Measurements from ENCODE around the gene RPTOR. TPM values are rescaled to one million over a fixed set of nuclear protein-coding genes. Genes with fewer than 3 reads are reported as not detected.
A peak's percentile ranks its signal among the peaks of the same experiment; 100 is the strongest.

The RPTOR gene
- total RNA-seq, 1 donor from 2014 or later = 35.7 TPM

DNA sequence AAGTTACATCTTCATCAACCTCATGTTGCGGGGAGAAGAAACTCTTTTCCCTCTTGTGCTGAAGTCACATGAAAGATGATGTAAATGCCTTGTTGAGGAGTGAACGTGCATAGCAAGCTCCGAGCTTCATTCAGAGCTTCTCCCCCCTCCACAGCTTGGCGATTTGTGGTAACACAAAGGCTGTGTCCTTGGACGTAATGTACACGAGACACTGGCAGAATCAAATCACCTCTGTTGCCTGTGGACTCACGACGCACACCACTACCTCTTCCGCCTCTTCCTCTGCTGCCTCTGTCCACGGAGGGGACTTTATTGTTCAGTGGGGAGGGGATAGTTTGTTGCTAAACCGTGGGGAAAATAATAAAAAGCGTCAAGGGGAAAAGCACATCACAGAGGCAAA, 392.1 kb downstream of the RPTOR start:
- ATAC-seq (no peak), DNase-seq (ENCODE audit: low spot score) (peak; percentile 9)
- intact Hi-C loops (cut with DNase I) = no loop called here

- intact Hi-C loops (cut with DNase I) = no loop called here
- DNase-seq (ENCODE audit: low spot score) = peak; percentile 51
- peak; percentile 27 for ATAC-seq
Measured at GRCh38 chr17:80937462-80938381, 393.1 kb downstream of the RPTOR start.

DNA sequence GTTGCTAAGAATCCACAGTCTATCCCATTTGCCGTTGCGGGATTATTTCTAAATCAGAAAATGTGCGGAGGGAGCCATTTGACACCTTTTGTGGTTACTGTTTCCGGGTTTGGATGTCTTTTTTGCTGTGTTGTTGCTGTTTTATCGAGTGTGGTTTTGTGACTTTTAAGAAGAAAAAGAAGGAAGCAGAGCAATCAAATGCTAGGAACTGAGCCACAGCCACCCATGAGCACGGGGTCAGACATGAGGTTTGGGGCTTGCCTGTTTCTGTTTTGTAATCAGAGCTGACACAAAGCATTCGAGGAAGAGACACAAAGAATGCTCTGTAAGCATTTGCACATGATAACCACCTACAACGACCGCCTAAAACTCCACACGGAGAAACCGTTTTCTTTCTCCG, 393.9 kb downstream of the RPTOR start:
- intact Hi-C loops (cut with DNase I) = no loop called here
- DNase-seq (ENCODE audit: low spot score) = peak; percentile 39
- peak; percentile 57 for ATAC-seq

- no peak for ATAC-seq
- intact Hi-C loops (cut with DNase I) = no loop called here
- DNase-seq (ENCODE audit: low spot score) = peak; percentile 45
Measured at GRCh38 chr17:80939151-80940145, 394.8 kb downstream of the RPTOR start.

DNA sequence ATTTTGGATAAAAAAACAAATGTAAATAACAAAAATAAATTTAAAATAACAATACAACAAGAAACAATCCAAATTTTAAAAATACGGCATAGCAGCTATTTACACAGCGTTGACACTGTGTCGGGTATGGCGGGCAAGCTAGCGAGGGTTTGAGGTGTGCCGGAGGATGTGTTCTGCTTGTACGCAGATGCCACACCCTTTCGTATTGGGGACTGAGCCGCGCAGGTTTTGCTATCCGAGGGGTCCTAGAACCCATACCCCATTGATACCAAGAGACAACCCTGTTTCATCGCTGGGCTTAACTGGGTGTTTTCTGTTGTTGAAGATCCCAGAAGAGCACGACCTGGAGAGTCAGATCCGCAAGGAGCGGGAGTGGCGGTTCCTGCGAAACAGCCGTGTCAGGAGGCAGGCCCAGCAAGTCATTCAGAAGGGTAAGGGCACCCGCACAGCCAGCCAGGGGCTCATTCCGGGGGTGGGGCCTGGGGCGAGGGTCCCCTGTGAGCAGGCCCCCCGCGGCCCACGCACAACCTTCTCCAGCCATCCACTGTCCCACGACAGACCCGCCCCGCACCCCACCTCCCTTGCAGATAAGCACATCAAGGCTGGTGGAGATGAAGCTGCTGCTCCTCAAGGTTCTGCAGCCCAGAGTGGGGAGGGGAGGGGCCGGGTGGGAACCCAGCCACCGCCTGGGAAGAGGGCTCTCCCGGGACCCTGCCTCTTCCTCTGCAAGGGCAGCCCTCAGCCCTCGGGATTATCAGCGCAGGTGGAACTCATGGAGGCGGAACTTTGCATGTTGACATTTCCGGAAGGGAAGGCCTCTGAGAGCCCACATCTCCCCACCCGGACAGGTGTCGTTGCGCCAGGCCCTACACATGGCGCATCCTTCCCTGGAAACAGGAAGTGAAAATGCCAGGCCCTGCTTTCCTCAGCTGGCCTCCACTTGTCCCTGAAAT, 395.8 kb downstream of the RPTOR start:
- no peak for ATAC-seq
- intact Hi-C loops (cut with DNase I) = no loop called here
- peak; percentile 54 for DNase-seq (ENCODE audit: low spot score)

- intact Hi-C loops (cut with DNase I) = no loop called here
- DNase-seq (ENCODE audit: low spot score) (peak; percentile 53), ATAC-seq (no peak)
Measured at GRCh38 chr17:80941171-80941570, 396.5 kb downstream of the RPTOR start.

GRCh38 chr17:80941743-80942422, 397.2 kb downstream of the RPTOR start:
- intact Hi-C loops (cut with DNase I) = no loop called here
- peak; percentile 53 for ATAC-seq
- peak; percentile 60 for DNase-seq (ENCODE audit: low spot score)

- ATAC-seq (peak; percentile 94), DNase-seq (ENCODE audit: low spot score) (peak; percentile 95)
- intact Hi-C loops (cut with DNase I) = no loop called here
Measured at GRCh38 chr17:80942423-80943345, 398.0 kb downstream of the RPTOR start.

- no peak for ATAC-seq
- intact Hi-C loops (cut with DNase I) = no loop called here
Measured at GRCh38 chr17:80943346-80944145, 398.9 kb downstream of the RPTOR start.

DNA sequence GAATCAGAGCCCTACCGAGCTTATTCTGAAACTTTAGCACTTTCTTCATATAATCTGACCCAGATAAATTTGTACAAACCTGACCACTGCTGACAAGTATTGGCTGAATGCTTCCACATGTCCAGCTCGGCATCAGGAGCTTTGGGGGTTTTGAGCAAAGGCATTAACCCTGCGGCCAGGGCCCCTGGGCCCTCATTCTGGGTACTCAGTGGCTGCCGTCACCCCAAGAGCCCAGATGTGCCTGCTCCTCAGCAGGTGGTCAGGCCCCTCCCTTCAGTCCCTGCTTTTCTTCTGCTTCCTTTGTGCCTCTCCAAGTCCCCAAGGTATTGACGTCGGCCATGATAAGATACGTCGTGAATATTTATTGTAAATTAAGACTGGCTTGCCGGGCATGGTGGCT, 399.7 kb downstream of the RPTOR start:
- peak; percentile 31 for DNase-seq (ENCODE audit: low spot score)
- intact Hi-C loops (cut with DNase I) = no loop called here
- no peak for ATAC-seq

More at GRCh38 chr17:80943346-80944145, 398.9 kb downstream of the RPTOR start:
- DNase-seq (ENCODE audit: low spot score) = peak; percentile 51

GRCh38 chr17:80945736-80946135, 401.1 kb downstream of the RPTOR start:
- ATAC-seq (no peak), DNase-seq (ENCODE audit: low spot score) (peak; percentile 51)
- intact Hi-C loops (cut with DNase I) = no loop called here

- ATAC-seq = no peak
- intact Hi-C loops (cut with DNase I) = no loop called here
- peak; percentile 49 for DNase-seq (ENCODE audit: low spot score)
Measured at GRCh38 chr17:80946449-80946848, 401.8 kb downstream of the RPTOR start.

GRCh38 chr17:80947200-80947940, 402.7 kb downstream of the RPTOR start:
- DNase-seq (ENCODE audit: low spot score) = peak; percentile 45

GRCh38 chr17:80948019-80948975, 403.7 kb downstream of the RPTOR start:
- ATAC-seq = no peak
- DNase-seq (ENCODE audit: low spot score) = peak; percentile 58
- intact Hi-C loops (cut with DNase I) = no loop called here

More at GRCh38 chr17:80947200-80947940, 402.7 kb downstream of the RPTOR start:
- ATAC-seq = no peak
- intact Hi-C loops (cut with DNase I) = no loop called here

Data from sciatic nerve (tissue), 2 donors.